ENCODE data around the gene MAP3K5. TPM values are rescaled to one million over a fixed set of nuclear protein-coding genes. Genes with fewer than 3 reads are reported as not detected.

MAP3K5 gene
- total RNA-seq, 4 donors from 2014 or later = 19.4 to 36.1 (median 21.1) TPM

DNA sequence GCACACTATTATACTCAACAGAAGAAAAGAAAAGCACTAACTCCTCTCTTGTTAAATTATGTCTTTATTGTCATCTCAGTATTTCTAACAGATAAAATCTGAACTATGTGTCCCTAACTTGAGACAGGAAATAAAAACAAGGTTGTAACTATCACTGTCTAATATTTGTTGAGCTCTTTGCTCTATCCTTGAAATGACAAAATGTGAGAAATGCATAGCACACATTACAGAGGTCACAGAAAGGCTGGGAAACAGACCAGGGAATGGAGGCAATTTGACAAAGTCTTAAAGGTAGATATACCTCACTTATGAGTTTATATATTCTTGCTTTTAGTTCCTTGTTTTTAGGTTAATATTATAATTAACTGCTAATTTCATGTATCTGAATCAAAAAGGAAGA lies 139.6 kb downstream of the MAP3K5 start:
- Histone ChIP-seq H3K4me3 (no peak overlapping the region), H3K4me1 (no peaks in the 10 kb centered on the region), H3K27me3 (no peaks in the 10 kb centered on the region), H3K36me3 (no peaks in the 10 kb centered on the region), H3K27ac (no peak overlapping the region), H3K9me3 (no peaks in the 10 kb centered on the region)
- DNase-seq (ENCODE audit: low spot score in 2 of 2) = no peak
- TF ChIP-seq POLR2AphosphoS5 (IDR thresholded peaks at IDR 0.05) = no peak
- TF ChIP-seq EP300 (IDR thresholded peaks at IDR 0.05) = no peak
- TF ChIP-seq, protein P1, sequence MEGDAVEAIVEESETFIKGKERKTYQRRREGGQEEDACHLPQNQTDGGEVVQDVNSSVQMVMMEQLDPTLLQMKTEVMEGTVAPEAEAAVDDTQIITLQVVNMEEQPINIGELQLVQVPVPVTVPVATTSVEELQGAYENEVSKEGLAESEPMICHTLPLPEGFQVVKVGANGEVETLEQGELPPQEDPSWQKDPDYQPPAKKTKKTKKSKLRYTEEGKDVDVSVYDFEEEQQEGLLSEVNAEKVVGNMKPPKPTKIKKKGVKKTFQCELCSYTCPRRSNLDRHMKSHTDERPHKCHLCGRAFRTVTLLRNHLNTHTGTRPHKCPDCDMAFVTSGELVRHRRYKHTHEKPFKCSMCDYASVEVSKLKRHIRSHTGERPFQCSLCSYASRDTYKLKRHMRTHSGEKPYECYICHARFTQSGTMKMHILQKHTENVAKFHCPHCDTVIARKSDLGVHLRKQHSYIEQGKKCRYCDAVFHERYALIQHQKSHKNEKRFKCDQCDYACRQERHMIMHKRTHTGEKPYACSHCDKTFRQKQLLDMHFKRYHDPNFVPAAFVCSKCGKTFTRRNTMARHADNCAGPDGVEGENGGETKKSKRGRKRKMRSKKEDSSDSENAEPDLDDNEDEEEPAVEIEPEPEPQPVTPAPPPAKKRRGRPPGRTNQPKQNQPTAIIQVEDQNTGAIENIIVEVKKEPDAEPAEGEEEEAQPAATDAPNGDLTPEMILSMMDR (IDR thresholded peaks at IDR 0.05) = no peak
- TF ChIP-seq POLR2A (IDR thresholded peaks at IDR 0.05) = no peak

DNA sequence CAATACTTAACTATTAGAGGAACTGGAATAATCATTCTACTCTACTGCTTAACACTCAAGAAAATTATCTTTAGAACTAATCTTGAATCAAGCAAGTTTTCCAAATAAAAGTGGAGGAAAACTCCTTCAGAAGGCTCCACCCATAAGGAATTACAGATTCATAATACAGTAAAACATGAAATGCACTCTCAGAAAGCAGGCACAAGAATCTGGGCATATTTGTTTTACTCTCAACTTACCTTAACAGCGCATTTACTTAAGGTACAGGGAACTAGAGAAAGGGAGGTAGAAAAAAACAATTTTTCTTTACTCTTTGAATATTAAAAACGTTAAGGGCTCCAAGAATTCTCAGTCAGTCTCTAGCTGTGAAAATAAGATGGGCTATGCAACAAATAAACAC lies 140.3 kb downstream of the MAP3K5 start:
- H3K36me3 ChIP-seq = no peaks in the 10 kb centered on the region
- no peak overlapping the region for H3K4me3 ChIP-seq
- H3K9me3 ChIP-seq = no peaks in the 10 kb centered on the region
- H3K27me3 ChIP-seq = no peaks in the 10 kb centered on the region
- WGBS = 82% methylated on average over 2 of the region's 2 CpGs
- DNase-seq (ENCODE audit: low spot score in 2 of 2) = no peak
- TF ChIP-seq EP300 (IDR thresholded peaks at IDR 0.05) = no peak
- TF ChIP-seq POLR2AphosphoS5 (IDR thresholded peaks at IDR 0.05) = no peak
- TF ChIP-seq, protein P1 (IDR thresholded peaks at IDR 0.05) = no peak
- TF ChIP-seq POLR2A (IDR thresholded peaks at IDR 0.05) = no peak
- no peak overlapping the region for H3K27ac ChIP-seq
- peaks cover 6% of the 10 kb centered on the region for H3K4me1 ChIP-seq

DNA sequence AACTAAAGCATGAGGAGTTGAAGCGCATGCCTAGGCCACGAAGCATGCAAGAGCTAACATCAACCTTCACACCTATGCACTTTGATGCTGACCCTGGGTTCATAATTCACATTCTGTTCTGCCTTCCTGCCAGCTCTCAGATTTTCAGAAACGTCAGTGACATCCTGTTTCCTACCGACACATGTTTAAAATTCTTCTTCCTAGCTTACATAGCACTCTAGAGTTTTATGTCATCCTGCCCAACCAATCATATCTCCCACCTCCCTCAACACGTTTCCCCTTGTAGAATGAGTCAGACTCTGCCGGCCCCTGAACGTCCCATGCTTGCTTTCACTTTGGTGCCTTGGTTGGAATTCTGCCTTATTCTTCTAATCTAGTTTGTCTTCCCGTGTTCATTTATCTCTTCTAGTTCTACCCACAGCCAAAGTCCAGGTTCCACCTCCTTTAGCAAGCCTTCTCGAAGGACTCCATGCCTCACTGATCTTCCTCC lies 144.9 kb downstream of the MAP3K5 start:
- 48% methylated on average over 9 of the region's 9 CpGs for WGBS
- Histone ChIP-seq H3K4me3 (no peak overlapping the region), H3K27ac (no peak overlapping the region), H3K4me1 (peaks cover 27% of the 10 kb centered on the region), H3K27me3 (no peaks in the 10 kb centered on the region), H3K9me3 (no peaks in the 10 kb centered on the region), H3K36me3 (no peaks in the 10 kb centered on the region)
- no peak for DNase-seq (ENCODE audit: low spot score in 2 of 2)
- TF ChIP-seq EP300 (IDR thresholded peaks at IDR 0.05) = peak; percentile 68
- TF ChIP-seq POLR2A (IDR thresholded peaks at IDR 0.05) = no peak
- TF ChIP-seq, protein P1 (IDR thresholded peaks at IDR 0.05) = no peak
- TF ChIP-seq POLR2AphosphoS5 (IDR thresholded peaks at IDR 0.05) = no peak

DNA sequence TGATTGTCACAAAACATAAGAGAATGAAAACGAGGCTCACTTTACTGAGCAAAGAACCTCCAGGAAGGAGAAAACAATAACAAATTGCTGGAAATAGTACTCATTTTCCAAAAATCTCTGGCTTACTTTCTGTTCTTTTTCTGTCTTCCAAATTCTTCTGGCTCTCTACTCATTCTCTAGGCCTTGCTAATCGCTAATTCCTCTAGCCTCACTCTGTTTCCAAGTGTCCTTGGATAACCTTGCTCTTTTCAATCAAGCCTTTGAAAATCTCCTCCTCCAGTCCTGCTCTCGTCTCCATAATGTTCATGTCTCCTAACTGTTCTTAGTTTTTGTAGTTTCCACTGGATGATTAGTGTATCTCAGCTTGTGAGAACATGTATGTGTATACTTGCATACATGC lies 145.9 kb downstream of the MAP3K5 start:
- DNase-seq (ENCODE audit: low spot score in 2 of 2) = no peak
- no peaks in the 10 kb centered on the region for H3K9me3 ChIP-seq
- H3K36me3 ChIP-seq = no peaks in the 10 kb centered on the region
- 25% methylated on average over 3 of the region's 3 CpGs for WGBS
- no peak overlapping the region for H3K27ac ChIP-seq
- H3K4me3 ChIP-seq = no peak overlapping the region
- TF ChIP-seq EP300 (IDR thresholded peaks at IDR 0.05) (no peak), POLR2A (IDR thresholded peaks at IDR 0.05) (no peak), POLR2AphosphoS5 (IDR thresholded peaks at IDR 0.05) (no peak)
- TF ChIP-seq, protein P1 (IDR thresholded peaks at IDR 0.05) = no peak
- peaks cover 27% of the 10 kb centered on the region for H3K4me1 ChIP-seq
- H3K27me3 ChIP-seq = no peaks in the 10 kb centered on the region

DNA sequence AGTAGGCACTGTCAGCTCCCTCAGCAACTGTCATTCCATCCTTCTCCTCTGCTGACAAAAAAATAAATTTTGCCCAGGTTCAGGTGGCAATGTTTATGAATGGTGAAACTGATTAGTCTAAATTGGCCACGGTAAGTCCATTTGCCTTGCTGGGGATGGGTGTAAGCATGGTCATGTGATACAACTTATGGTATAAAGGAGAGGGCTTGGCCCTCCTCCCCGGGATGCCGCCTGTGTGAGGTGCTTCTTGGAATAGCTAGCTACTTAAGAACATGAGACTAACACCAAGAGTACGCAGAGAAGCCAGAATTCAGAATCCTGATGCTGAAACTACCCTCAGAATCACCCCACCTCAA lies 147.7 kb downstream of the MAP3K5 start:
- 89% methylated on average over 4 of the region's 4 CpGs for WGBS
- no peak overlapping the region for H3K27ac ChIP-seq
- TF ChIP-seq, protein P1 (IDR thresholded peaks at IDR 0.05) = no peak
- TF ChIP-seq EP300 (IDR thresholded peaks at IDR 0.05) = no peak
- TF ChIP-seq POLR2AphosphoS5 (IDR thresholded peaks at IDR 0.05) = no peak
- TF ChIP-seq POLR2A (IDR thresholded peaks at IDR 0.05) = no peak
- H3K4me1 ChIP-seq = peaks cover 32% of the 10 kb centered on the region
- H3K9me3 ChIP-seq = no peaks in the 10 kb centered on the region
- H3K36me3 ChIP-seq = no peaks in the 10 kb centered on the region
- no peak overlapping the region for H3K4me3 ChIP-seq
- no peak for DNase-seq (ENCODE audit: low spot score in 2 of 2)
- H3K27me3 ChIP-seq = no peaks in the 10 kb centered on the region

Data from suprapubic skin (tissue), 4 donors.